ENCODE data around the gene PBX1. TPM values are rescaled to one million over a fixed set of nuclear protein-coding genes. Genes with fewer than 3 reads are reported as not detected.

Gene PBX1
- total RNA-seq, 1 donor from 2014 or later: 44.2 TPM

DNA sequence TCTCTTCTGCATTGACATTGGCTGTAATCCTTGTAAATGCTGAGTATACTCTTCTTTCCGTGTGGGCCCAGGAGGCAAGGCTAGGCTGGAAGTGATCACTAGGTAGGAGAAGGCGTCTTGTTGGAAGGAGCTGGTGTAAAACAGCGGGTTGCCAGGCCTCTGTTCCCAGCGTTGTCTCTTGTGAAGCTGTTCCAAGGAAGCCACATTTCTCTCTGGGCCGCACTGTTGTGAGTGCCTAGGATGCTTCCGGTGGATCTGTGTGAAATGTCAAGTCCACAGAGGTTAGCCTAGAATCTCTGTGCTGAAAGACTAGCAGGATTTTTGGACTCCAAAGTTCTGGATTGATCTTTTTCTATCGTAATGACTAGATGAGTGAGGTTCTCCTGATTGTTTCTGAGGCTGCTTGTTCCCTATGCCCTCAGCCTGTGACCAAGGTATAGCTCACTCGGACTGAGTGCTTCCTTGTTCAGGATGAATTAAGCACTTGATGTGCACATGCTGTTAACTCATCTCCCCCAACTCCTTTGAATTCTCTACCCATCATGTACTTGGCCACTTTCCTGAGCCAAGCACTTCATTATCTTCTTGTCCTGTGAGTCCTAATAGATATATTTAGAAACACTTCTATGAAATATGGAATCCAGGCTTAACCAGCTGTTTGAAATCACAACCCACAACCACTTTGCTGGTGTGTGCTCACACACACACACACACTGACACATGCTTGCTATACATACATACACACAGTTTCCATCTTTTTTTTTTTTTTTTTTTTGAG is 63.3 kb downstream of the PBX1 start:
- H3K4me3 Mint-ChIP-seq (ENCODE audit: unreplicated experiment): no peak overlapping the region
- TF ChIP-seq, protein P1, sequence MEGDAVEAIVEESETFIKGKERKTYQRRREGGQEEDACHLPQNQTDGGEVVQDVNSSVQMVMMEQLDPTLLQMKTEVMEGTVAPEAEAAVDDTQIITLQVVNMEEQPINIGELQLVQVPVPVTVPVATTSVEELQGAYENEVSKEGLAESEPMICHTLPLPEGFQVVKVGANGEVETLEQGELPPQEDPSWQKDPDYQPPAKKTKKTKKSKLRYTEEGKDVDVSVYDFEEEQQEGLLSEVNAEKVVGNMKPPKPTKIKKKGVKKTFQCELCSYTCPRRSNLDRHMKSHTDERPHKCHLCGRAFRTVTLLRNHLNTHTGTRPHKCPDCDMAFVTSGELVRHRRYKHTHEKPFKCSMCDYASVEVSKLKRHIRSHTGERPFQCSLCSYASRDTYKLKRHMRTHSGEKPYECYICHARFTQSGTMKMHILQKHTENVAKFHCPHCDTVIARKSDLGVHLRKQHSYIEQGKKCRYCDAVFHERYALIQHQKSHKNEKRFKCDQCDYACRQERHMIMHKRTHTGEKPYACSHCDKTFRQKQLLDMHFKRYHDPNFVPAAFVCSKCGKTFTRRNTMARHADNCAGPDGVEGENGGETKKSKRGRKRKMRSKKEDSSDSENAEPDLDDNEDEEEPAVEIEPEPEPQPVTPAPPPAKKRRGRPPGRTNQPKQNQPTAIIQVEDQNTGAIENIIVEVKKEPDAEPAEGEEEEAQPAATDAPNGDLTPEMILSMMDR (IDR thresholded peaks at IDR 0.05; ENCODE audit: unreplicated experiment): no peak
- no peak overlapping the region for H3K27ac Mint-ChIP-seq (ENCODE audit: unreplicated experiment)
- H3K27me3 Mint-ChIP-seq (ENCODE audit: unreplicated experiment): peaks cover 2% of the 10 kb centered on the region
- no peaks in the 10 kb centered on the region for H3K9me3 Mint-ChIP-seq (ENCODE audit: unreplicated experiment)
- DNase-seq (ENCODE audit: low spot score): no peak
- H3K4me1 Mint-ChIP-seq (ENCODE audit: unreplicated experiment): peaks cover 38% of the 10 kb centered on the region
- H3K36me3 Mint-ChIP-seq (ENCODE audit: low read depth, unreplicated experiment): no peaks in the 10 kb centered on the region

DNA sequence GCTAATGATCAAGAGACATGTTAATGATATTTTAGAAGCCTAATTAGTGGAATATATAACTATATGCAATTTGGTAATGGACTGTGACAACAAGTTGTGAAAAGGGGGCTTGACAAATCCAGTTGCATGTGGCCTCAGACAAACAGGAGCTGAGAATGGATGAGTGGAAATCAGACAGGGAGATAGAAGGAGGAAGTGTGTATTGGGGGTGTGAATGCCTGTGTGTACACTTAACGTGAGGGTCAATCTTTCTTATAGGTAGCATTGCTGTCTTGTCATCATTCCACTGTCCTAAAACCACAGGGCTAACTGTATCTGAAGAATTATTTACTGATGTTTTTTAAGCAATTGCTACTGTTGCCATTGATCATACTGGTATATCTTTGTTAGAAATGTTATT is 64.8 kb downstream of the PBX1 start:
- no peaks in the 10 kb centered on the region for H3K36me3 Mint-ChIP-seq (ENCODE audit: low read depth, unreplicated experiment)
- DNase-seq (ENCODE audit: low spot score): no peak
- peaks cover 2% of the 10 kb centered on the region for H3K27me3 Mint-ChIP-seq (ENCODE audit: unreplicated experiment)
- peaks cover 41% of the 10 kb centered on the region for H3K4me1 Mint-ChIP-seq (ENCODE audit: unreplicated experiment)
- no peaks in the 10 kb centered on the region for H3K9me3 Mint-ChIP-seq (ENCODE audit: unreplicated experiment)
- no peak overlapping the region for H3K4me3 Mint-ChIP-seq (ENCODE audit: unreplicated experiment)
- no peak overlapping the region for H3K27ac Mint-ChIP-seq (ENCODE audit: unreplicated experiment)
- TF ChIP-seq, protein P1 (IDR thresholded peaks at IDR 0.05; ENCODE audit: unreplicated experiment): no peak

DNA sequence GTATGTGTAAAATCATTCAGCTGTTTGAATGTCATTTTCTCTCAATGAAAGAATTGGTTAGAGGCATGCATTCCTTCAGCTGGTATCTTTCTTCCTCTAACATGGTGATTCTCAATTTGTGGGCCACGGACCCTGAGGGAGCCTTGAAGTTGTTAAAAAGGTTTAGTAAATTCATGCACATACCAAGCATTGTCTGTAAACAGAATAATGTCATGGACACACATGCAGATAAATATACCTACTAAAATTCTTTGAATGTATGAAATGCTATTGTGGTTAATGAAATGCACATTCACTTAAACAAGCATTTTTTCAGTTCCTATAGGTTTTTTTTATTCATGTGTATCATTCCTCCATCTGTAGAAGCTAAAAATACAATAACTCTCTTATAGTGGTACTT is 65.4 kb downstream of the PBX1 start:
- H3K27ac Mint-ChIP-seq (ENCODE audit: unreplicated experiment): no peak overlapping the region

DNA sequence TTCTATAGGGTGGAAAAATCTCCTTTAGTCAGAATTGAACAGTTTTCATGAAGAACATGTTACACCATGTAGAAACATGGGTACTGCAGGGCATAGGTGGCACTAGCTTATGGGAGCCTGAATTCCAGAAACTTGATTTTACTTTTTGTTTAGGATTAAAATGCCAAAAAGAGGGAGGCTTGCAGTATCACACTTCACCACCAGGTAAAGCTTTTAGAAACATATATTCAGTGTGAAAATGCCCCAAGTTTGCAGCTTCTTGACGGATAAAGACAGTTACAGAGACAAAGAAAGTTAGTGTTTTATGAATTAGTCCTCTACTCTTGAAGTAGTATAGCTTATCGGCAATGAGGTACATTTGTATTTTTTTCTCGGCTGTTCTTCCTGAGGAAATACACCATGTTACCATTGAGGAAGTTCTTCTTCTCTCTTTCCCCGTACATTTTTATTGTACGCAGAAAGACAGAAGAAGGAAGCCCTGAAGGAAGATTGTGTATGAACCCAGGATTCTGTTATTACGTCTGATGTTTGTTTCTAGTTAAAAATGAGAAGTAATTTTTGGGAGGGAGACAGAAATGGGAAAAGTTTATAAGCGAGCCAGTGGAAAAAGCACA is 66.1 kb downstream of the PBX1 start:
- DNase-seq (ENCODE audit: low spot score): no peak
- TF ChIP-seq, protein P1 (IDR thresholded peaks at IDR 0.05; ENCODE audit: unreplicated experiment): peak; percentile 87
- no peaks in the 10 kb centered on the region for H3K27me3 Mint-ChIP-seq (ENCODE audit: unreplicated experiment)
- H3K4me1 Mint-ChIP-seq (ENCODE audit: unreplicated experiment): peaks cover 41% of the 10 kb centered on the region
- peak overlapping the region; percentile 78 for H3K27ac Mint-ChIP-seq (ENCODE audit: unreplicated experiment)
- no peak overlapping the region for H3K4me3 Mint-ChIP-seq (ENCODE audit: unreplicated experiment)
- no peaks in the 10 kb centered on the region for H3K9me3 Mint-ChIP-seq (ENCODE audit: unreplicated experiment)
- H3K36me3 Mint-ChIP-seq (ENCODE audit: low read depth, unreplicated experiment): no peaks in the 10 kb centered on the region

More for the DNA sequence above, 65.4 kb downstream of the PBX1 start:
- Mint-ChIP-seq H3K9me3 (ENCODE audit: unreplicated experiment) (no peaks in the 10 kb centered on the region), H3K36me3 (ENCODE audit: low read depth, unreplicated experiment) (no peaks in the 10 kb centered on the region), H3K27me3 (ENCODE audit: unreplicated experiment) (peaks cover 2% of the 10 kb centered on the region), H3K4me3 (ENCODE audit: unreplicated experiment) (no peak overlapping the region), H3K4me1 (ENCODE audit: unreplicated experiment) (peaks cover 41% of the 10 kb centered on the region)
- DNase-seq (ENCODE audit: low spot score): no peak
- TF ChIP-seq, protein P1 (IDR thresholded peaks at IDR 0.05; ENCODE audit: unreplicated experiment): no peak

DNA sequence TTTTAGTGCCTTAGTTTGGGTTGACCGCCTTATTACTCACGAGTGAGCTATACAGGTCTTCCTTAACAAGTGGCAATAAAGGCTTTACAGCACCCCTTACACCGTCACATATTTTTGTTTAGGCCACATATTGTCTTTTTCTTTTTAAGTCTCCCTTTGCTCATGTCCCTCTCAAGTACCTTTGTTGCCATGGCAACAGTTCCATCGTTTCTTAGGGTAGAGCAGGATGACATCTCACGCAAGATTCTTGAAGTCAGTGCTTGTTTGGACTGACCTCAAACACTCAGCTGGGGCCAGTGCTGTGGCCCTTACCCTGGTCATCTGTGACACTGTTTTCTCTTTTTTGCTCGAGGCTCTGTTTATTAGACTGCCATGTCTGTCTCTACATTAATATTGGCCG is 69.8 kb downstream of the PBX1 start:
- H3K4me1 Mint-ChIP-seq (ENCODE audit: unreplicated experiment): peaks cover 29% of the 10 kb centered on the region
- H3K27me3 Mint-ChIP-seq (ENCODE audit: unreplicated experiment): no peaks in the 10 kb centered on the region
- H3K4me3 Mint-ChIP-seq (ENCODE audit: unreplicated experiment): no peak overlapping the region
- TF ChIP-seq, protein P1 (IDR thresholded peaks at IDR 0.05; ENCODE audit: unreplicated experiment): no peak
- H3K27ac Mint-ChIP-seq (ENCODE audit: unreplicated experiment): no peak overlapping the region
- DNase-seq (ENCODE audit: low spot score): no peak
- H3K9me3 Mint-ChIP-seq (ENCODE audit: unreplicated experiment): no peaks in the 10 kb centered on the region
- no peaks in the 10 kb centered on the region for H3K36me3 Mint-ChIP-seq (ENCODE audit: low read depth, unreplicated experiment)
